ENCODE results near the gene FBXO5. TPM values are rescaled to one million over a fixed set of nuclear protein-coding genes. Genes with fewer than 3 reads are reported as not detected.
A peak's percentile ranks its signal among the peaks of the same experiment; 100 is the strongest.
"Not testable (repeated sequence)": the region's sequence is repeated elsewhere in the genome, so short reads cannot be mapped to it uniquely, and the experiment has no call there.

FBXO5 gene
- total RNA-seq, 1 experiment from 2014 or later, result 114 TPM

DNA sequence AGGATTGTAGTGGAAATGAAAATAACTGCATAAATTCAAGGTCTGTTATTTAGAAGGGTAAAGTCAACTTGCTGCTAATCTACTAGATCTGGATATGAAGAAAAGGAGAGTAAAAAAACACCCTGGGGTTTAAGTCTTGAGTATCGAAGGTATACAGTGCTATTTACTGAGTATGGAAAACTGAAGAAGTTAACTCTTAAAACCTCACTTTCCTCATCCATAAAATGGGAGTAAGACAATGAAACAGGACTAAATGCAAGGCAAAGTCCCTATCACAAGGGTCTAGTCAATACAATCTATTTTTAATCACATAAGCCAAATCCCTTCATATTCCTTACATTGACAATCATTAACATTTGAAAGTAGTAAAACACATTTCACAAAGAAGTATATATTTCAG is 2.2 kb downstream of the FBXO5 start:
- Histone ChIP-seq H3K27ac (no peak overlapping the region; the same call in 1 of the 2 replicates), H3K4me3 (peak overlapping the region; percentile 92), H3K36me3 (peaks cover 62% of the 10 kb centered on the region), H3K9me3 (replicated peaks) (no peaks in the 10 kb centered on the region), H3K27me3 (no peaks in the 10 kb centered on the region), H3K4me1 (peaks cover 10% of the 10 kb centered on the region)
- DNase-seq, result no peak

GRCh38 chr6:152979116-152979515 is 3.7 kb downstream of the FBXO5 start:
- Histone ChIP-seq H3K36me3 (peaks cover 73% of the 10 kb centered on the region), H3K4me3 (no peak overlapping the region), H3K27me3 (no peaks in the 10 kb centered on the region), H3K4me1 (peaks cover 10% of the 10 kb centered on the region), H3K27ac (no peak overlapping the region), H3K9me3 (replicated peaks) (no peaks in the 10 kb centered on the region)
- DNase-seq, result no peak

DNA sequence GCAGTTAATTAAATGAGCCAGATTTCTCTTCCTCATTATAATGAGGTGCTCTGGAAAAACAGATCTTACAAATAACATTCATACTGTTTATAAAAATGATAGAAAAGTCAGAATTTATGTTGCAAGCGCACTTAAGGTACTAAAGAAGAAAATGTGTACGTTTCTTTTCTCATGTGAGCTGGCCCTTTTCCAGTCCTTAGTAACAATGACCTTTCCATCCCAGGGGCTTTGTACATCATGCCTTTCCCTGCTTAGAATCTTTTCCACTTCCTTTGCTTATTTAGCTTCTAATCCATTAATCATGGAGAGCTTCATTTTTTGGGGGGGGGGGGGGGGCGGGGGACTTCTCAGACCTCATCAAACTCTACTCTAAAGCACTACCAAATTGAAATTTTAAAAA is 4.8 kb downstream of the FBXO5 start:
- no peaks in the 10 kb centered on the region for H3K27me3 ChIP-seq
- H3K27ac ChIP-seq, result no peak overlapping the region
- H3K4me1 ChIP-seq, result peaks cover 10% of the 10 kb centered on the region
- H3K36me3 ChIP-seq, result peaks cover 83% of the 10 kb centered on the region
- no peaks in the 10 kb centered on the region for H3K9me3 ChIP-seq (replicated peaks)
- no peak for DNase-seq
- no peak overlapping the region for H3K4me3 ChIP-seq

- Histone ChIP-seq H3K4me3 (no peak overlapping the region), H3K4me1 (peaks cover 10% of the 10 kb centered on the region), H3K27me3 (no peaks in the 10 kb centered on the region), H3K9me3 (replicated peaks) (no peaks in the 10 kb centered on the region), H3K27ac (no peak overlapping the region), H3K36me3 (peaks cover 88% of the 10 kb centered on the region)
- DNase-seq, result no peak
Measured at GRCh38 chr6:152977556-152977955, 5.3 kb downstream of the FBXO5 start.

GRCh38 chr6:152976749-152977148 is 6.1 kb downstream of the FBXO5 start:
- H3K4me1 ChIP-seq, result peaks cover 10% of the 10 kb centered on the region
- no peak overlapping the region for H3K27ac ChIP-seq
- no peaks in the 10 kb centered on the region for H3K27me3 ChIP-seq
- H3K4me3 ChIP-seq, result no peak overlapping the region
- peaks cover 94% of the 10 kb centered on the region for H3K36me3 ChIP-seq
- DNase-seq, result no peak
- H3K9me3 ChIP-seq (replicated peaks), result no peaks in the 10 kb centered on the region

DNA sequence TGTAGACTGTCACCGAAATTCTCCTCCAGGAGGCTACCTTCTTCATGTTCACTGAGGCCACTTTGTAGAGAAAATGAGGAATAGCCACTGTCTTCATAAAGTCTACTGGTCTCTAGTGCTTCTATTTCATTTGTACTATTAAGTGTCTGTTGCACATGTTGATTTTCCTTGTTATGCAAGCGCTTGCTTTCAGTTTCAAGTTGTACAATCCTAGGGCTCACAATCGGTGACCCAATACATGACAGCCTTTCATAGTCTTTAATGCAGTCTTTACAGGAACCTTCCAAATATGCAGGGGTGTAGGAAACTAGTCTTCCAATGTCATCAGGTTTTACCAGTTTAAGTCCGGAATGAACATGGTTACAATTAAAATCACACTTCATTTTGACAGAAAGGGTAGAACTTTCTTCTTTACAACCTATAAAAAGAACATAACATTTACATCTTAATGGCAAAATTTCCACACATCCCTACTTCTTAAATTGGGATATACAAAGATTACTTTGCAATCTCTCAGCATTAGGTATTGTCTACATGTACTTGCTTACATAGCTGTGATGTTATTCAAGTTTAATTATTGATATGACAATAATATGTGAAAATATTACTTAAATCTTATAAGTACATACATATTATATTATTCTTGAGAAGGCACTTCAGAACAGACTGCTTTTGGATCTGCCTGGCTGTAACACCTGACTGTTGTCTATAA is 7.5 kb downstream of the FBXO5 start:
- no peak overlapping the region for H3K4me3 ChIP-seq
- no peaks in the 10 kb centered on the region for H3K27me3 ChIP-seq
- DNase-seq, result no peak
- no peak overlapping the region for H3K27ac ChIP-seq
- no peaks in the 10 kb centered on the region for H3K9me3 ChIP-seq (replicated peaks)
- H3K4me1 ChIP-seq, result peaks cover 10% of the 10 kb centered on the region
- peaks cover 94% of the 10 kb centered on the region for H3K36me3 ChIP-seq

DNA sequence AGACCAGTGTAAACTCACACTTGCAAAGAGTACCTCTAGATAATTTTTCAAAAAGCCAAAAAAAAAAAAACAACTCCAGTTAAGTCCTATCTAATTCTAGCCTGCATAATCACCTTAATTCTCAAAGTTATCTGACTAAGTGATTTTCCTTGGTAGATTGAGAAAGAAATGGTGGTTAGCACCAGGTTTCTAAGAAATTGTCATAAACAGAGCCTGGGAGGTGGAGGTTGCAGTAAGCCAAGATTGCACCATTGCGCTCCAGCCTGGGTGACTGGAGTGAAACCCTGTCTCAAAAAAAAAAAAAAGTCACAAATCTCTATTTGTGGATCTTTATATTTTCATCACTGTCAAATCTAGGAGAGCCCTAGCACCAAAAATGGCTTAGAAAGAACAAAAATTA is 8.9 kb downstream of the FBXO5 start:
- Histone ChIP-seq H3K36me3 (peaks cover 97% of the 10 kb centered on the region), H3K9me3 (replicated peaks) (peaks cover 7% of the 10 kb centered on the region; the same call in 1 of the 2 replicates), H3K27ac (no peak overlapping the region), H3K27me3 (no peaks in the 10 kb centered on the region), H3K4me1 (0 out of 2 replicates have a peak, but pooled peaks cover 3% of the 10 kb centered on the region), H3K4me3 (no peak overlapping the region)
- DNase-seq, result no peak

GRCh38 chr6:152969688-152970418 is 13.0 kb downstream of the FBXO5 start:
- peaks cover 7% of the 10 kb centered on the region; the same call in 1 of the 2 replicates for H3K9me3 ChIP-seq (replicated peaks)
- no peak overlapping the region for H3K27ac ChIP-seq
- H3K36me3 ChIP-seq, result peaks cover 59% of the 10 kb centered on the region

GRCh38 chr6:152966168-152966894 is 16.5 kb downstream of the FBXO5 start:
- not testable (repeated sequence) for H3K27ac ChIP-seq; DNase-seq; H3K4me3 ChIP-seq; H3K27me3 ChIP-seq; H3K4me1 ChIP-seq; H3K9me3 ChIP-seq (replicated peaks)
- peaks cover 24% of the 10 kb centered on the region for H3K36me3 ChIP-seq

More at GRCh38 chr6:152969688-152970418, 13.0 kb downstream of the FBXO5 start:
- no peak for DNase-seq
- Histone ChIP-seq H3K4me3 (no peak overlapping the region), H3K27me3 (no peaks in the 10 kb centered on the region), H3K4me1 (no peaks in the 10 kb centered on the region)

DNA sequence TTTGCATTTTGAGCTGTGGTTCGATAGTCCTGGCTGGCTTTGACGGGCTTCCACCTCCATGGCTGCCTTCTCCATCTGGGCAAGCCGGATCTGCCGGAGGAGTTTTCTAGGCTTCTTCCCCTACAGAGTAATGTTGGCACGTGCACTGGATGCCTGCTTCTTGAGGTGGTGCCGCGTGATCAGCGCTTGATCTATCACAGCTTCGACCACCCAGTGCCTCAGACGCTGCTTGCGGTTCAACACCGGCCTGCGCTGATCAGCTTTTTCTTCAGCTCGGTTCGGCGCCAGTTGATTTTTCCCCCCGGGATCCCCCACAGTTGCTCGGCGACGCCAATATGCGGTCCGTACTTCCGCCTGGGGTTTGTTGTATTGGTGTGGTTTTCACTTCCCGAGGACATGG is 23.5 kb downstream of the FBXO5 start:
- no peaks in the 10 kb centered on the region for H3K36me3 ChIP-seq
- H3K27ac ChIP-seq, result no peak overlapping the region
- H3K27me3 ChIP-seq, result no peaks in the 10 kb centered on the region
- no peaks in the 10 kb centered on the region for H3K4me1 ChIP-seq
- H3K4me3 ChIP-seq, result no peak overlapping the region
- DNase-seq, result no peak
- no peaks in the 10 kb centered on the region for H3K9me3 ChIP-seq (replicated peaks)

DNA sequence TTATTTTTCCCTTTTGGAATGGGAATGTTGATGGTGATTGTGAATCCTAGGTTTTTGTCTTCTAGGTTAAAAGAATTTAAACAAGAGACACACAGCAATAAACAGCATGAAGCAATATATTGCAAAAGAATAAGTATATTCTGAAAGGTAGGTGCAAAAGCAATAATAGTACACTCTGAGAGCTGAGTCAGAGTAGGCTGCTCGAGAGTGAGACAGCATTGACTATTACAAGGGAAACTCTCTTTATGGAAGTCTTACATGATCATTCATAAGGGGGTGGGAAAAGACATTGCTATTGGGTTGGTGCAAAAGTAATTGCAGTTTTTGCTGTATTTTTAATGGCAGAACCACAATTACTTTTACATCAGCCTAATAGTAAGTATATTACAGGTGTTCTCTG is 25.0 kb downstream of the FBXO5 start:
- no peak for DNase-seq
- no peaks in the 10 kb centered on the region for H3K27me3 ChIP-seq

DNA sequence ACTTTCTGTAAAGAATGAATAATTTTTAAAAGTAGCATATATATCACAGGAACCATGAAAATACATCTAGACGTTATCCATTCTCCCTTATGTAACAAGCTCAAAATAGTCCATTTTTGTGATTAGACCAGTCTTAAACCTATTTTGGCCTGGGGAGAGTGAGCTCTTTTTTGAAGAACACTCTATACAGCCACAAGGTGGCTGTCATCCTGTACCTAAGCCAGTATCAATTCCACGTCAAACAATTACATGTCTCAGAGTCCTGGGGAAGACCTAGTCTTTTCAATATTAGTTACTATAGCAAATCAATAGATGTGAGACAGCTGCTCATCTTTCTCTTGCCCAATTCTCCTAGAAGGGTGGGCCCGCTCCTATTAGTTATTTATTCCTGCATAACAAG is 28.4 kb downstream of the FBXO5 start:
- Histone ChIP-seq H3K36me3 (no peaks in the 10 kb centered on the region), H3K4me1 (peaks cover 7% of the 10 kb centered on the region; the same call in 1 of the 2 replicates), H3K27me3 (no peaks in the 10 kb centered on the region), H3K9me3 (replicated peaks) (no peaks in the 10 kb centered on the region), H3K27ac (no peak overlapping the region), H3K4me3 (no peak overlapping the region)
- DNase-seq, result no peak

More for the DNA sequence above, 25.0 kb downstream of the FBXO5 start:
- Histone ChIP-seq H3K9me3 (replicated peaks) (no peaks in the 10 kb centered on the region), H3K36me3 (no peaks in the 10 kb centered on the region), H3K4me3 (no peak overlapping the region), H3K27ac (no peak overlapping the region), H3K4me1 (no peaks in the 10 kb centered on the region)

DNA sequence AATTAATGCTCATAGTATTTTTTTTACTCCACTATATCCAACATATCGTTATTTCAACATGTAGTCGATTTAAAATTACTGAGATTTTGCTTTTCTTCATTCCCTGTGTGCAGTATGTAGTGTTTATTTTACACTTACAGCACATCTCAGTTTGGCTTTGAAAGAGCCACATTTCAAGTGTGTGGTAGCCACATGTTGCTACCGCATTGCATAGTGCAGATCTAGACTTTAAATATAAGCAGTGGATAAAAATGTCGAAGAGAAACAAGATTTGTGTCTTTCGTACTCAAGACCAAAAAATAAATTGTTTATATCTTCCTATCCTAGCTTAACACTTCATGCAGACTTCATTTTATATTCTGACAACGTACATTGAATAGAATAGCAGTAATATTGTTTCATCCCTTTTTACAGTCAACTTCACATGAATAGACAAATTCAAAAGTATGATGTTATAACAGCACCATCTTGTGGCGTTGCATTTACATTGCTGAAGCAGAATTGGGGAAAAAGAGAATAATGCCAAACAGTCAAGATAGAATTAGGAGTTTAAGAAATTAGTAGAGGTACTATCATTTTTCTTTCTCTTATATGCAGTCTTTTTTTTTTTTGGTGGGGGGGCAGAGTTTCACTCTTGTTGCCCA is 29.9 kb downstream of the FBXO5 start:
- Histone ChIP-seq H3K4me1 (peaks cover 7% of the 10 kb centered on the region; the same call in 1 of the 2 replicates), H3K9me3 (replicated peaks) (no peaks in the 10 kb centered on the region), H3K27me3 (no peaks in the 10 kb centered on the region), H3K27ac (no peak overlapping the region), H3K36me3 (no peaks in the 10 kb centered on the region), H3K4me3 (no peak overlapping the region)
- peak in 1 of 2 experiments; percentile 52 for DNase-seq

GRCh38 chr6:152952045-152952444 is 30.8 kb downstream of the FBXO5 start:
- no peaks in the 10 kb centered on the region for H3K27me3 ChIP-seq
- DNase-seq, result no peak
- H3K4me1 ChIP-seq, result peaks cover 7% of the 10 kb centered on the region; the same call in 1 of the 2 replicates
- no peak overlapping the region for H3K4me3 ChIP-seq
- H3K27ac ChIP-seq, result no peak overlapping the region
- no peaks in the 10 kb centered on the region for H3K9me3 ChIP-seq (replicated peaks)
- H3K36me3 ChIP-seq, result no peaks in the 10 kb centered on the region

Data from SJCRH30 (cell line).